HG03064 (cell line): ENCODE results near the gene KMT2D.

ENCODE experiments used
- ATAC-seq: cut with Tn5 transposase; IDR thresholded peaks from one replicate; pipeline ENCODE4 v1.9.1; 2021; ENCODE audit warnings: low read depth; ENCODE audit not compliant: unreplicated experiment

The KMT2D gene

GRCh38 chr12:49037111-49037946 is 23.3 kb downstream of the KMT2D start:
- no peak for ATAC-seq

GRCh38 chr12:49036029-49036428 is 24.6 kb downstream of the KMT2D start:
- ATAC-seq: no peak

GRCh38 chr12:49034286-49034622 is 26.3 kb downstream of the KMT2D start:
- no peak for ATAC-seq

- no peak for ATAC-seq
These were observed 26.8 kb downstream of the KMT2D start for GRCh38 chr12:49033611-49034285.

- no peak for ATAC-seq
These were observed 27.7 kb downstream of the KMT2D start for GRCh38 chr12:49032679-49033447.

GRCh38 chr12:49032276-49032675 is 28.3 kb downstream of the KMT2D start:
- no peak for ATAC-seq

GRCh38 chr12:49031573-49032161 is 28.9 kb downstream of the KMT2D start:
- ATAC-seq: no peak

GRCh38 chr12:49030714-49031572 is 29.7 kb downstream of the KMT2D start:
- no peak for ATAC-seq

GRCh38 chr12:49030119-49030518 is 30.5 kb downstream of the KMT2D start:
- ATAC-seq: no peak

GRCh38 chr12:49028666-49029275 is 31.8 kb downstream of the KMT2D start:
- ATAC-seq: no peak

- no peak for ATAC-seq
These were observed 32.6 kb downstream of the KMT2D start for GRCh38 chr12:49027846-49028555.

GRCh38 chr12:49026678-49027480 is 33.7 kb downstream of the KMT2D start:
- ATAC-seq: no peak

GRCh38 chr12:49026101-49026500 is 34.5 kb downstream of the KMT2D start:
- no peak for ATAC-seq

GRCh38 chr12:49025463-49025862 is 35.1 kb downstream of the KMT2D start:
- no peak for ATAC-seq

GRCh38 chr12:49024543-49024942 is 36.1 kb downstream of the KMT2D start:
- ATAC-seq: no peak

- ATAC-seq: no peak
These were observed 36.8 kb downstream of the KMT2D start for GRCh38 chr12:49023812-49024211.

- no peak for ATAC-seq
These were observed 37.9 kb downstream of the KMT2D start for GRCh38 chr12:49022558-49023178.
